ENCODE data around the gene KCNC1.

DNA sequence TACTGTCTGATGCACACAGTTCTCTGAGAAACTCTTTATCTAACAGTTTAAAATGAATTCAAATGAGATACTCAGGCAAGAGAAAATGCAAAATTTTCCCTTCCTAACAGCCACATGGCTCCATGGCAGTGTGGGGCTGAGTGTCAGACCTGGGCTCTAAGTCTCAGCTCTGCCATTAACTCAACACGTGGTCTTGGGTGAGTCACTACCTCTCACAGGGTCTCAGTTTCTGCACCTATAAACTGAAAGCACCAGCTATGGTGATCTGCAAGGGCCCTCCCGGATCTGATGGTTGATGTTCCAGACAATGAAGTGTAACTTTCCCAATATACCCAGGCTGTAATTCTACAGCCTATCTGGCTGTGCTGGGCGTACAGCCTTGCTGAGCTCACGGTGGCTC lies 70.5 kb downstream of the KCNC1 start:
- TF ChIP-seq, protein P1, sequence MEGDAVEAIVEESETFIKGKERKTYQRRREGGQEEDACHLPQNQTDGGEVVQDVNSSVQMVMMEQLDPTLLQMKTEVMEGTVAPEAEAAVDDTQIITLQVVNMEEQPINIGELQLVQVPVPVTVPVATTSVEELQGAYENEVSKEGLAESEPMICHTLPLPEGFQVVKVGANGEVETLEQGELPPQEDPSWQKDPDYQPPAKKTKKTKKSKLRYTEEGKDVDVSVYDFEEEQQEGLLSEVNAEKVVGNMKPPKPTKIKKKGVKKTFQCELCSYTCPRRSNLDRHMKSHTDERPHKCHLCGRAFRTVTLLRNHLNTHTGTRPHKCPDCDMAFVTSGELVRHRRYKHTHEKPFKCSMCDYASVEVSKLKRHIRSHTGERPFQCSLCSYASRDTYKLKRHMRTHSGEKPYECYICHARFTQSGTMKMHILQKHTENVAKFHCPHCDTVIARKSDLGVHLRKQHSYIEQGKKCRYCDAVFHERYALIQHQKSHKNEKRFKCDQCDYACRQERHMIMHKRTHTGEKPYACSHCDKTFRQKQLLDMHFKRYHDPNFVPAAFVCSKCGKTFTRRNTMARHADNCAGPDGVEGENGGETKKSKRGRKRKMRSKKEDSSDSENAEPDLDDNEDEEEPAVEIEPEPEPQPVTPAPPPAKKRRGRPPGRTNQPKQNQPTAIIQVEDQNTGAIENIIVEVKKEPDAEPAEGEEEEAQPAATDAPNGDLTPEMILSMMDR (IDR thresholded peaks at IDR 0.05): no peak
- TF ChIP-seq ZFX (IDR thresholded peaks at IDR 0.05; ENCODE audit: borderline replicate concordance): no peak
